ENCODE results near the gene PPM1F.
"Not testable (repeated sequence)": the region's sequence is repeated elsewhere in the genome, so short reads cannot be mapped to it uniquely, and the experiment has no call there.

Gene PPM1F

GRCh38 chr22:21883930-21884329 is 68.7 kb downstream of the PPM1F start:
- not testable (repeated sequence) for H3K4me1 ChIP-seq (ENCODE audit: insufficient read depth, low read length); H3K4me3 ChIP-seq (ENCODE audit: low read depth in 1 of 2, low read length in 2 of 2); H3K9ac ChIP-seq (ENCODE audit: low read length); H3K27ac ChIP-seq (ENCODE audit: low read depth, low read length); H3K27me3 ChIP-seq (ENCODE audit: control insufficient read depth in 1 of 2, insufficient read depth in 2 of 2, low read length in 2 of 2); H3K36me3 ChIP-seq (ENCODE audit: insufficient read depth, low read length); H3K9me3 ChIP-seq (ENCODE audit: low read length)

GRCh38 chr22:21882754-21883333 is 69.8 kb downstream of the PPM1F start:
- not testable (repeated sequence) for H3K36me3 ChIP-seq (ENCODE audit: insufficient read depth, low read length); H3K27ac ChIP-seq (ENCODE audit: low read depth, low read length); H3K9ac ChIP-seq (ENCODE audit: low read length); H3K27me3 ChIP-seq (ENCODE audit: control insufficient read depth in 1 of 2, insufficient read depth in 2 of 2, low read length in 2 of 2); H3K4me1 ChIP-seq (ENCODE audit: insufficient read depth, low read length); H3K9me3 ChIP-seq (ENCODE audit: low read length); H3K4me3 ChIP-seq (ENCODE audit: low read depth in 1 of 2, low read length in 2 of 2)

DNA sequence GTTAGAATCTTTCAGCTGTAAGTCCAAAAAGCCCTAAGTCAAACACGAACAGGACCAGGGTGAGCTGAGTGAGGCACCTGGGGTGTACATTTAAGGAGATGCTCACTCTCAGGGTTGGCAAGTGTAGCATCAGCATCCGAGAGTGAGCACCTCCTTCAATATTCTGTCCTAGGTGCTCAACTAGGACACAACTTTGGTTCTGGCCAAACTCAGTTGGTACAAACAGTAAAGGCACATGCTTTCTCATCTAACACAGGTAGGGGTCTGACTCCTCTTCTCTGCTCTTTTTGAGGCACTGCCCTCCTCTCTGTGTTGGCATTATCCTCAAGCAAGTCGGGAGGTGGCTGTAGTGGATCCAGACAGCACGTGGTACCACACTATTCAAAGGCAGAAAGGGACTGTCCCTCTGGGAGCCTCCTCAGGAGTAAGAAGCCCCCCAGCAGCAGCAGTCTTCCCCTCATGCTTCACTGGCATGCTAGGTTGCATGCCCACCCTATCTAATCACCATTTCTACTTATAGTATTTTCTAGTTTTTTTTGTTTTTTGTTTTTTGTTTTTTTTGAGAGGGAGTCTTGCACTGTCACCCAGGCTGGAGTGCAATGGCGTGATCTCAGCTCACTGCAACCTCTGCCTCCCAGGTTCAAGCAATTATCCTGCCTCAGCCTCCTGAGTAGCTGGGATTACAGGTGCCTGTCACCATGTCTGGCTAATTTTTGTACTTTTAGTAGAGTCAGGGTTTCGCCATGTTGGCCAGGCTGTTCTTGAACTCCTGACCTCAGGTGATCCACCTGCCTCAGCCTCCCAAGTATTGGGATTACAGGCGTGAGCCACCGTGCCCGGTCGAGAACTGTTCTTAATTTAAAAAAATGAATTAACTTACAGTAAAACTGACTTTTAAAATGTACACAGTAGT is 70.6 kb downstream of the PPM1F start:
- no peak overlapping the region for H3K9ac ChIP-seq (ENCODE audit: low read length)
- no peak overlapping the region for H3K27ac ChIP-seq (ENCODE audit: low read depth, low read length)
- H3K4me1 ChIP-seq (ENCODE audit: insufficient read depth, low read length), result no peaks in the 10 kb centered on the region
- H3K9me3 ChIP-seq (ENCODE audit: low read length), result no peaks in the 10 kb centered on the region
- H3K27me3 ChIP-seq (ENCODE audit: control insufficient read depth in 1 of 2, insufficient read depth in 2 of 2, low read length in 2 of 2), result no peaks in the 10 kb centered on the region
- no peak overlapping the region for H3K4me3 ChIP-seq (ENCODE audit: low read depth in 1 of 2, low read length in 2 of 2)
- no peaks in the 10 kb centered on the region for H3K36me3 ChIP-seq (ENCODE audit: insufficient read depth, low read length)

GRCh38 chr22:21876486-21877176 is 76.0 kb downstream of the PPM1F start:
- Histone ChIP-seq H3K27ac (ENCODE audit: low read depth, low read length) (no peak overlapping the region), H3K9ac (ENCODE audit: low read length) (no peak overlapping the region), H3K4me1 (ENCODE audit: insufficient read depth, low read length) (no peaks in the 10 kb centered on the region), H3K9me3 (ENCODE audit: low read length) (no peaks in the 10 kb centered on the region), H3K4me3 (ENCODE audit: low read depth in 1 of 2, low read length in 2 of 2) (no peak overlapping the region), H3K27me3 (ENCODE audit: control insufficient read depth in 1 of 2, insufficient read depth in 2 of 2, low read length in 2 of 2) (no peaks in the 10 kb centered on the region), H3K36me3 (ENCODE audit: insufficient read depth, low read length) (no peaks in the 10 kb centered on the region)

DNA sequence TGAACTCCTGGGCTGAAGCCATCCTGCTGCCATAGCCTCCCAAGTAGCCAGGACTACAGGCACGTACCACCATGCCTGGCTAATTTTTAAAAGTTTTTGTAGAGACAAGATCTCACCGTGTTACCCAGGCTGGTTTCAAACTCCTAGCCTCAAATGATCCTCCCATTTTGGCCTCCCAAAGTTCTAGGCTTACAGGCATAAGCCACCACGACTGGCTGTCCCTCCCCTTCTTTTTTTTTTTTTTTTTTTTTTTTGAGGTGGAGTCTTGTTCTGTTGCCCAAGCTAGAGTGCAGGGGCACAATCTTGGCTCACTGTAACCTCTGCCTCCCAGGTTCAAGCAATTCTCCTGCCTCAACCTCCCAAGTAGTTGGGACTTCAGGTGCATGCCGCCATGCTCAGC is 77.7 kb downstream of the PPM1F start:
- not testable (repeated sequence) for H3K36me3 ChIP-seq (ENCODE audit: insufficient read depth, low read length); H3K4me3 ChIP-seq (ENCODE audit: low read depth in 1 of 2, low read length in 2 of 2); H3K9ac ChIP-seq (ENCODE audit: low read length); H3K27me3 ChIP-seq (ENCODE audit: control insufficient read depth in 1 of 2, insufficient read depth in 2 of 2, low read length in 2 of 2); H3K4me1 ChIP-seq (ENCODE audit: insufficient read depth, low read length); H3K9me3 ChIP-seq (ENCODE audit: low read length); H3K27ac ChIP-seq (ENCODE audit: low read depth, low read length)

DNA sequence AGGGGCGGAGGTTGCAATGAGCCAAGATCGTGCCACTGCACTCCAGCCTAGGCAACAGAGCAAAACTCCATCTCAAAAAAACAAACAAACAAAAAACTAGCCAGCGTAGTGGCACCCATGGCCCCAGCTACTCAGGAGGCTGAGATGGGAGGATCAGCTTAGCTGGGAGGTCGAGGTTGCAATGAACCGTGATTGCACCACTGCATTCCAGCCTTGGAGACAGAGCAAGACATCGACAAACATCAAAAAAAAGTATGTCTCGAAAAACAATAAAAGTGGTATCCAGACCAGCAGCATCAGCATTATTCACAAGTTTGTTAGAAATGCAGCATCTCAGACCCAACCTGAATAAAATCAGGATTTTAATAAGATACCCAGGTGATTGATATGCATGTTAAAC is 79.0 kb downstream of the PPM1F start:
- peaks cover 3% of the 10 kb centered on the region for H3K4me1 ChIP-seq (ENCODE audit: insufficient read depth, low read length)
- H3K9ac ChIP-seq (ENCODE audit: low read length), result no peak overlapping the region
- H3K4me3 ChIP-seq (ENCODE audit: low read depth in 1 of 2, low read length in 2 of 2), result no peak overlapping the region
- no peaks in the 10 kb centered on the region for H3K9me3 ChIP-seq (ENCODE audit: low read length)
- no peaks in the 10 kb centered on the region for H3K36me3 ChIP-seq (ENCODE audit: insufficient read depth, low read length)
- H3K27ac ChIP-seq (ENCODE audit: low read depth, low read length), result no peak overlapping the region
- no peaks in the 10 kb centered on the region for H3K27me3 ChIP-seq (ENCODE audit: control insufficient read depth in 1 of 2, insufficient read depth in 2 of 2, low read length in 2 of 2)

- H3K27ac ChIP-seq (ENCODE audit: low read depth, low read length); H3K27me3 ChIP-seq (ENCODE audit: control insufficient read depth in 1 of 2, insufficient read depth in 2 of 2, low read length in 2 of 2); H3K9ac ChIP-seq (ENCODE audit: low read length); H3K36me3 ChIP-seq (ENCODE audit: insufficient read depth, low read length); H3K4me3 ChIP-seq (ENCODE audit: low read depth in 1 of 2, low read length in 2 of 2); H3K4me1 ChIP-seq (ENCODE audit: insufficient read depth, low read length); H3K9me3 ChIP-seq (ENCODE audit: low read length): not testable (repeated sequence)
Observed at GRCh38 chr22:21872741-21873140, 79.9 kb downstream of the PPM1F start.
